GM19328 (cell line): ENCODE measurements around the gene CMTM1.
"Not testable (repeated sequence)": the region's sequence is repeated elsewhere in the genome, so short reads cannot be mapped to it uniquely, and the experiment has no call there.

Experiments used
- ATAC-seq: cut with Tn5 transposase; IDR thresholded peaks from one replicate; pipeline ENCODE4 v1.9.1; 2021; ENCODE audit warnings: mild to moderate bottlenecking, moderate library complexity; ENCODE audit not compliant: unreplicated experiment

Gene CMTM1

GRCh38 chr16:66561381-66562080 lies 4.7 kb upstream of the CMTM1 start:
- no peak for ATAC-seq

- ATAC-seq: no peak
These were observed 3.8 kb upstream of the CMTM1 start for GRCh38 chr16:66562409-66562808.

- no peak for ATAC-seq
These were observed 3.3 kb upstream of the CMTM1 start for GRCh38 chr16:66562986-66563385.

GRCh38 chr16:66563574-66564334 lies 2.5 kb upstream of the CMTM1 start:
- no peak for ATAC-seq

- not testable (repeated sequence) for ATAC-seq
These were observed 1.0 kb downstream of the CMTM1 start for GRCh38 chr16:66567270-66567669.

GRCh38 chr16:66568355-66568754 lies 2.1 kb downstream of the CMTM1 start:
- ATAC-seq: no peak

GRCh38 chr16:66569131-66569530 lies 2.9 kb downstream of the CMTM1 start:
- no peak for ATAC-seq

- ATAC-seq: no peak
These were observed 3.7 kb downstream of the CMTM1 start for GRCh38 chr16:66569827-66570405.

- ATAC-seq: no peak
These were observed 6.1 kb downstream of the CMTM1 start for GRCh38 chr16:66572356-66572755.

- ATAC-seq: no peak
These were observed 7.8 kb downstream of the CMTM1 start for GRCh38 chr16:66574081-66574480.

GRCh38 chr16:66574531-66574930 lies 8.3 kb downstream of the CMTM1 start:
- ATAC-seq: no peak

- ATAC-seq: no peak
These were observed 8.8 kb downstream of the CMTM1 start for GRCh38 chr16:66575060-66575459.

- ATAC-seq: no peak
These were observed 10.1 kb downstream of the CMTM1 start for GRCh38 chr16:66576296-66576695.

GRCh38 chr16:66578651-66579531 lies 12.7 kb downstream of the CMTM1 start, which contains the start of gene CMTM2:
TSS of gene CMTM2 (plus strand) at chr16:66579463. CDS start at chr16:66579608, 145 bp downstream.
- ATAC-seq: no peak

- no peak for ATAC-seq
These were observed 14.5 kb downstream of the CMTM1 start for GRCh38 chr16:66580605-66581209.

GRCh38 chr16:66581246-66581952 lies 15.2 kb downstream of the CMTM1 start:
- no peak for ATAC-seq

- no peak for ATAC-seq
These were observed 19.4 kb downstream of the CMTM1 start for GRCh38 chr16:66585481-66586239.

- no peak for ATAC-seq
These were observed 21.8 kb downstream of the CMTM1 start for GRCh38 chr16:66587881-66588600.
